ENCODE measurements around the gene ART4. TPM values are rescaled to one million over a fixed set of nuclear protein-coding genes. Genes with fewer than 3 reads are reported as not detected.

The ART4 gene
- total RNA-seq, 1 experiment from 2014 or later, result not detected

DNA sequence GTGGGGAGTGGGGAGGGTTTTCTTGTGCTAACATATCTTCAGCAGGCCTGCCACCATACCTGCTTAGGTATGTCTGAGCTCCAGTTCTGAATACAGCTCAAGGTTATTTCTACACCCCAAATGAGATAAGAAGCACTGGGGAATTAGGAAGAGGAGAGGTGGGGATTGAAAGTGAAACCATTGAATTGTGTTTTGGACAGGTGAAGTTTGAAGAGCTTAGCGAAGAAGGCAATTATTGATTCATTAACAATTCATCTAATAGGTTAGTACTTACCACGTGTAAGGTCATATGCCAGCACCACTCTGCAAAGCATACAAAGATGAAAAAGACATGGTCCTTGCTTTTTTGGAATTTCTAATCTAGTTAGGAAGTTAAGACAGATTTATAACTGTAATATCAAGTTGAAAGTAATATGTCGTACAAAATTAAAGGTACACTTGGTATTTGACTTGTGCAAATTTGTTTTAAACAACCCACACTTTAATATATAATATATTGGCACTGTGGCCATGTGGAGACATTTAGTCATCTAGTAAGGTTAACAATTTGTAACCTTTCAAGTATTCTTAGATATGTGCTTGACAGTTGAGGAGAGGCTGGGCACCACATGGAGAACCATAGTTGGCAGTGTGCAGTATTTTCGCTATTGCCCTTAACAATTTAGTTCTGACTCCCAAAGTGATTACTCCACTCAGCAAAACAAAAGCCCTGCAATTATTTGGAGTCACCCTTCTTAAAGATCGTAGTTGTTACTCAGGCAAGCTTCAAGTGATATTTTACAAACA lies 33.0 kb downstream of the ART4 start:
- Histone ChIP-seq H3K9me2 (ENCODE audit: insufficient read depth) (no peaks in the 10 kb centered on the region), H4K20me1 (ENCODE audit: insufficient read depth) (no peaks in the 10 kb centered on the region), H3K79me2 (ENCODE audit: insufficient read depth, low read length) (no peaks in the 10 kb centered on the region), H3K27me3 (ENCODE audit: insufficient read depth, low read length) (no peaks in the 10 kb centered on the region), H3K4me2 (ENCODE audit: low read length) (no peak overlapping the region), H3K4me1 (ENCODE audit: control insufficient read depth in 1 of 2, insufficient read depth in 2 of 2, low read length in 2 of 2) (no peaks in the 10 kb centered on the region), H3K4me3 (replicated peaks in 1 of 2; ENCODE audit: low read depth in 1 of 2, low read length in 2 of 2) (no peak overlapping the region), H3K9ac (ENCODE audit: low read length) (no peak overlapping the region), H3K36me3 (ENCODE audit: control insufficient read depth in 1 of 2, insufficient read depth in 2 of 2, low read length in 2 of 2) (no peaks in the 10 kb centered on the region), H3K9me3 (ENCODE audit: control insufficient read depth in 1 of 2, insufficient read depth in 1 of 2, low read depth in 1 of 2, low read length in 2 of 2) (no peaks in the 10 kb centered on the region), H2AFZ (ENCODE audit: low read depth, low read length, poor library complexity, severe bottlenecking) (no peak overlapping the region), H3K27ac (ENCODE audit: low read depth, low read length) (no peak overlapping the region)
- POLR2A ChIA-PET, result interaction anchor here (1.7 to 2.0 kb wide), 2 partner anchors 7 to 40 kb away, joined by 5 to 7 read pairs; partner anchors contain the start of genes C12orf60 and WBP11
- BruUV-seq (replicated peaks), result no TSS peak
- intact Hi-C loops (cut with micrococcal nuclease), result no loop called here
- DNase-seq (ENCODE audit: low read depth, low spot score), result no peak
- CTCF ChIA-PET, result interaction anchor here (1.2 to 1.5 kb wide), 5 partner anchors 11 to 411 kb away, joined by 3 to 16 read pairs (median 3); partner anchors contain the start of gene RERG
- no peak for ATAC-seq
- RAD21 ChIA-PET (ENCODE audit: low non-redundant PET in 1 of 2, low total read pairs in 2 of 2, uncharacterized antibody in 2 of 2, unreplicated experiment in 2 of 2), result interaction anchor here (0.8 to 1.4 kb wide), 1 partner anchor 185 kb away, joined by 3 to 6 read pairs; no protein-coding TSS in a partner anchor
- TF ChIP-seq SIN3A (IDR thresholded peaks at IDR 0.05; ENCODE audit: low read depth) (no peak), JUND (IDR thresholded peaks at IDR 0.05) (no peak), FOSL1 (IDR thresholded peaks at IDR 0.05; ENCODE audit: low read depth) (no peak), ELF1 (IDR thresholded peaks at IDR 0.05; ENCODE audit: borderline replicate concordance, low read depth) (no peak), POLR2AphosphoS5 (IDR thresholded peaks at IDR 0.05; ENCODE audit: low read depth, low read length) (no peak)
- TF ChIP-seq, protein P1, sequence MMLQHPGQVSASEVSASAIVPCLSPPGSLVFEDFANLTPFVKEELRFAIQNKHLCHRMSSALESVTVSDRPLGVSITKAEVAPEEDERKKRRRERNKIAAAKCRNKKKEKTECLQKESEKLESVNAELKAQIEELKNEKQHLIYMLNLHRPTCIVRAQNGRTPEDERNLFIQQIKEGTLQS (IDR thresholded peaks at IDR 0.05), result no peak

DNA sequence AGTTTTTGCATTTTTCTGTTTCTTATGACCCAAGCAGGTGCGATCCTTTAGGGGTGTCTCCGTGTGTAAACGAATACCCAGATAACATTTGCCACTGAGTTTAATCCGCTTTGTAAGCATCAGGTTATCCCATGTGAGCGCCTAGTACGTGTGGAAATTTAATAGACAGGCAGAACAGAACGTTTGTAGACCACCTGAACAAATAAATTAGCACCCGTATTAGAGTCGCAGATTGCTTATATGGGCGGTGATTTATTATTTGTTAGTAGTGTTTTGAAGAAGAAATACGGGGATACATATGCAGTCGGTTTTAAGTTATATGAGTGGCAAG lies 39.5 kb downstream of the ART4 start:
- Histone ChIP-seq H3K27ac (ENCODE audit: low read depth, low read length) (peak overlapping the region; percentile 61; the same call in 1 of the 2 replicates), H3K9ac (ENCODE audit: low read length) (peak overlapping the region; percentile 95), H3K9me3 (ENCODE audit: control insufficient read depth in 1 of 2, insufficient read depth in 1 of 2, low read depth in 1 of 2, low read length in 2 of 2) (no peaks in the 10 kb centered on the region), H3K4me1 (ENCODE audit: control insufficient read depth in 1 of 2, insufficient read depth in 2 of 2, low read length in 2 of 2) (peaks cover 6 to 15% of the 10 kb centered on the region in 2 experiments; a peak in 3 of 4 replicates), H3K4me2 (ENCODE audit: low read length) (peak overlapping the region; percentile 73), H3K79me2 (ENCODE audit: insufficient read depth, low read length) (peaks cover 53% of the 10 kb centered on the region), H2AFZ (ENCODE audit: low read depth, low read length, poor library complexity, severe bottlenecking) (peak overlapping the region; percentile 25), H3K4me3 (replicated peaks in 1 of 2; ENCODE audit: low read depth in 1 of 2, low read length in 2 of 2) (peak overlapping the region; percentile 86 to 94), H3K36me3 (ENCODE audit: control insufficient read depth in 1 of 2, insufficient read depth in 2 of 2, low read length in 2 of 2) (peaks cover 7 to 9% of the 10 kb centered on the region in 2 experiments), H3K9me2 (ENCODE audit: insufficient read depth) (no peaks in the 10 kb centered on the region), H4K20me1 (ENCODE audit: insufficient read depth) (no peaks in the 10 kb centered on the region), H3K27me3 (ENCODE audit: insufficient read depth, low read length) (no peaks in the 10 kb centered on the region)
- TF ChIP-seq, protein P2, sequence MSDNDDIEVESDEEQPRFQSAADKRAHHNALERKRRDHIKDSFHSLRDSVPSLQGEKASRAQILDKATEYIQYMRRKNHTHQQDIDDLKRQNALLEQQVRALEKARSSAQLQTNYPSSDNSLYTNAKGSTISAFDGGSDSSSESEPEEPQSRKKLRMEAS (IDR thresholded peaks at IDR 0.05), result 0 out of 2 replicates have a peak, but pooled peaks have one; percentile 7
- TF ChIP-seq EZH2 (IDR thresholded peaks at IDR 0.05), result no peak
- ATAC-seq (peak; percentile 24), DNase-seq (ENCODE audit: low read depth, low spot score) (peak; percentile 2)
- ChIA-PET CTCF (interaction anchor here (0.9 to 1.4 kb wide), 4 partner anchors 8 to 728 kb away, joined by 3 to 5 read pairs (median 4); no protein-coding TSS in a partner anchor), RAD21 (ENCODE audit: low non-redundant PET in 1 of 2, low total read pairs in 2 of 2, uncharacterized antibody in 2 of 2, unreplicated experiment in 2 of 2) (no interaction called here), POLR2A (interaction anchor here (1.5 to 2.2 kb wide), 5 partner anchors 8 to 197 kb away, joined by 4 to 13 read pairs (median 7); a partner anchor contains a TSS)
- BruUV-seq (replicated peaks), result TSS peak; percentile 84
- intact Hi-C loops (cut with micrococcal nuclease), result no loop called here
